DND-41 (cell line): Measurements from ENCODE around the gene SUV39H1.

Experiments
- ATAC-seq: fragments of 200-7000 bp; cut with Tn5 transposase; 3 replicates; pipeline ENCODE4 v1.9.1; 2021; ENCODE audit warnings: low read depth; ENCODE audit not compliant: insufficient read depth
- DNase-seq: peaks from one replicate; pipeline ENCODE4 v3.0.0-alpha.2; 2020
- H2AFZ ChIP-seq: 2 replicates; pipeline ENCODE4 v1.6.0; 2012; ENCODE audit warnings: low read depth, low read length
- H3K27ac ChIP-seq: 2 replicates; pipeline ENCODE4 v1.5.1; 2012; ENCODE audit warnings: low read length, inconsistent platforms
- H3K27me3 ChIP-seq: fragments of 200-600 bp; sonication (generic); 2 replicates; pipeline ENCODE4 v1.6.0; 2012; ENCODE audit warnings: low read length, mild to moderate bottlenecking, inconsistent platforms; ENCODE audit not compliant: insufficient read depth, poor library complexity
- H3K36me3 ChIP-seq: 2 replicates; pipeline ENCODE4 v1.5.1; 2012; ENCODE audit warnings: low read length, inconsistent platforms; ENCODE audit not compliant: insufficient read depth
- H3K4me1 ChIP-seq: 2 replicates; pipeline ENCODE4 v1.5.1; 2012; ENCODE audit warnings: mild to moderate bottlenecking, low read length; ENCODE audit not compliant: insufficient read depth
- H3K4me2 ChIP-seq: 2 replicates; pipeline ENCODE4 v1.6.0; 2012; ENCODE audit warnings: mild to moderate bottlenecking, moderate library complexity, low read length, inconsistent platforms; ENCODE audit not compliant: insufficient read depth
- H3K4me3 ChIP-seq, 2 experiments: fragments of 200-600 bp in 1 of 2; shearing (Covaris generic) in 1 of 2; 2 replicates each; pipeline ENCODE4 v1.5.1; 2012 to 2016; ENCODE audit warnings: inconsistent platforms in 2 of 2, low read length in 2 of 2, mild to moderate bottlenecking in 2 of 2, low read depth in 1 of 2, moderate library complexity in 1 of 2
- H3K79me2 ChIP-seq: 2 replicates; pipeline ENCODE4 v1.6.0; 2012; ENCODE audit warnings: low read length, inconsistent platforms; ENCODE audit not compliant: insufficient read depth
- H3K9ac ChIP-seq: 2 replicates; pipeline ENCODE4 v1.6.0; 2012; ENCODE audit warnings: low read depth, mild to moderate bottlenecking, inconsistent platforms, low read length, moderate library complexity
- H3K9me3 ChIP-seq: 2 replicates; pipeline ENCODE4 v1.5.1; 2012; ENCODE audit warnings: low read length, moderate library complexity, mild to moderate bottlenecking, inconsistent platforms; ENCODE audit not compliant: insufficient read depth, severe bottlenecking
- H4K20me1 ChIP-seq: 2 replicates; pipeline ENCODE4 v1.6.0; 2012; ENCODE audit warnings: low read length; ENCODE audit not compliant: insufficient read depth
- CTCF ChIP-seq: IDR thresholded peaks from 2 replicates; pipeline ENCODE4 v1.5.1; 2012; ENCODE audit warnings: borderline replicate concordance, low read length, moderate library complexity, mild to moderate bottlenecking; ENCODE audit not compliant: poor library complexity, severe bottlenecking; ENCODE audit errors: extremely low read depth
- EZH2 ChIP-seq: IDR thresholded peaks from 3 replicates; pipeline ENCODE4 v1.6.1; 2012; ENCODE audit warnings: borderline replicate concordance, low read depth, mild to moderate bottlenecking, moderate library complexity, low read length, inconsistent platforms; ENCODE audit not compliant: severe bottlenecking

SUV39H1 gene

GRCh38 chrX:48703642-48704481, 7.3 kb downstream of the SUV39H1 start:
- Histone ChIP-seq H3K4me1 (peaks cover 24% of the 10 kb centered on the region; the same call in 1 of the 2 replicates), H3K4me2 (no peak overlapping the region), H3K36me3 (peaks cover 100% of the 10 kb centered on the region), H4K20me1 (peaks cover 59% of the 10 kb centered on the region), H3K27me3 (no peaks in the 10 kb centered on the region), H3K9me3 (no peaks in the 10 kb centered on the region), H2AFZ (no peak overlapping the region), H3K4me3 (no peak overlapping the region), H3K79me2 (peaks cover 64% of the 10 kb centered on the region), H3K9ac (no peak overlapping the region), H3K27ac (no peak overlapping the region)
- no peak for ATAC-seq
- no peak for DNase-seq
- no peak for TF ChIP-seq CTCF
- no peak for TF ChIP-seq EZH2

GRCh38 chrX:48705871-48706270, 9.3 kb downstream of the SUV39H1 start:
- TF ChIP-seq CTCF (no peak), EZH2 (no peak)
- DNase-seq, result no peak
- peaks cover 10% of the 10 kb centered on the region; the same call in 1 of the 2 replicates for H3K4me1 ChIP-seq
- H3K27ac ChIP-seq, result no peak overlapping the region
- H3K9ac ChIP-seq, result no peak overlapping the region
- H3K9me3 ChIP-seq, result no peaks in the 10 kb centered on the region
- H3K4me2 ChIP-seq, result no peak overlapping the region
- no peak overlapping the region for H3K4me3 ChIP-seq
- no peak for ATAC-seq
- H3K79me2 ChIP-seq, result peaks cover 45% of the 10 kb centered on the region
- peaks cover 59% of the 10 kb centered on the region for H4K20me1 ChIP-seq
- no peaks in the 10 kb centered on the region for H3K27me3 ChIP-seq
- H3K36me3 ChIP-seq, result peaks cover 81% of the 10 kb centered on the region
- H2AFZ ChIP-seq, result no peak overlapping the region

- H3K9ac ChIP-seq, result no peak overlapping the region
- ATAC-seq (no peak), DNase-seq (no peak)
- peaks cover 9% of the 10 kb centered on the region; the same call in 1 of the 2 replicates for H3K4me1 ChIP-seq
- H3K4me3 ChIP-seq, result no peak overlapping the region
- no peaks in the 10 kb centered on the region for H3K27me3 ChIP-seq
- peaks cover 7% of the 10 kb centered on the region; the same call in 1 of the 2 replicates for H3K79me2 ChIP-seq
- H4K20me1 ChIP-seq, result peaks cover 28% of the 10 kb centered on the region
- peaks cover 43% of the 10 kb centered on the region for H3K36me3 ChIP-seq
- H3K9me3 ChIP-seq, result no peaks in the 10 kb centered on the region
- no peak overlapping the region for H2AFZ ChIP-seq
- no peak overlapping the region for H3K4me2 ChIP-seq
- no peak overlapping the region for H3K27ac ChIP-seq
- TF ChIP-seq CTCF (no peak), EZH2 (no peak)
Measured at GRCh38 chrX:48709522-48710112, 13.1 kb downstream of the SUV39H1 start.
